Measurements from ENCODE around the gene HOXC6. TPM values are rescaled to one million over a fixed set of nuclear protein-coding genes. Genes with fewer than 3 reads are reported as not detected.

The HOXC6 gene
- total and polyA plus RNA-seq, 10 of the 15 experiments (the other 5 are each of a cell fraction or from before 2014, with no cell fraction given), result 0.02 to 0.55 (median 0.45) TPM; not detected in 4

DNA sequence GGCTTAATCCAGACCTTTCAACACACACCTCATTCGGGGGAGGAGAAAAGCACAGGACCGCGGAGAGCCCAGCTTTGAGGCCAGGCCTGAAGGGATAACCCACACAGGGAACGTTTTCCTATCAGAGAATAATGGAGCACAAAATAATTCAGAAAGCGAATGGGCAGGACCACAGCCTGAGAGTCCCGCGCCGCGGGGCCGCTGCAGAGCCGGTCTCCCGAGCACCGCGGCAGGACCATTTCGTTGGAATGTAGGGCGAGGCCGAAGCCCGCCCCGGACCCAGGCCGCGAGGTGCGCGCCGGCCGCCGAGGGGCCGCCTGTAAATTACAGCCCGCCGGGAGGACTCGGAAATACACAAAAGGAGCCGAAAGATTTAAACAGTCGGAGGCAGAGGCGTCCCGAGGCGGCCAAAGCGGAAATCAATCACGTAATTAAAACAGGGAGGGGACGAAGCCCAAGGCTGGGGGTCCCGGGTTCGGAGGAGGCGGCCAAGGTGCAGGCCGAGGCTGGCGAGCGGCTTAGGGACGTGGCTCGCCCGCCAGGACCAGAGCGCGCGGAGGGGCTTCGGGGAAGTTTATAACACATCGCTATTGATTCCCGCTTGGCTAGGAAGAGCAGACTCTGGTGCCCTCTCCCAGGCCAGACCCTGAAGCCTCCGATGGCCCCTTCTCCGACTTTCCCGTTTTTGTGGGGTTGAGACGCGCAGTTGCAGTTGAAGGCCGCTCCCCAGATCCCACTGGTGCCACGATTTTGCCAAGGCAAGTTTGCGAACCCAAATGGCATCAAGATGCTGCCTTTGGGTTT lies 19.1 kb downstream of the HOXC6 start:
- DNase-seq (ENCODE audit: low read depth, low spot score), result no peak
- POLR2A ChIA-PET, result no interaction called here
- no peak overlapping the region for H2AFZ ChIP-seq (ENCODE audit: control insufficient read depth, low read depth, low read length)
- 30% methylated on average over 61 of the region's 61 CpGs for WGBS (ENCODE audit: insufficient coverage, insufficient replicate concordance, low lambda C conversion rate, missing lambda C conversion rate)
- H3K27ac ChIP-seq (ENCODE audit: control insufficient read depth, insufficient read depth), result no peak overlapping the region
- CTCF ChIA-PET, result interaction anchor here (1.0 kb wide), 1 partner anchor 15 kb away, joined by 3 read pairs; no protein-coding TSS in a partner anchor
- H3K27me3 ChIP-seq (replicated peaks in 1 of 2; ENCODE audit: control insufficient read depth in 2 of 2, insufficient read depth in 2 of 2, low read length in 1 of 2), result peaks cover 4 to 6% of the 10 kb centered on the region in 2 experiments; a peak in 3 of 4 replicates
- no peak for FAIRE-seq
- H3K9me3 ChIP-seq (replicated peaks; ENCODE audit: control insufficient read depth, insufficient read depth, low read length), result no peaks in the 10 kb centered on the region
- no peak for ATAC-seq
- intact Hi-C loops (cut with micrococcal nuclease; ENCODE audit: unreplicated experiment) (no loop called here), in situ Hi-C loops (cut with MboI) (no loop called here)
- no peaks in the 10 kb centered on the region for H4K20me1 ChIP-seq (ENCODE audit: control insufficient read depth, insufficient read depth)
- no TSS peak for BruUV-seq (replicated peaks)
- peaks cover 17% of the 10 kb centered on the region for H3K4me1 ChIP-seq (ENCODE audit: control insufficient read depth, insufficient read depth, low read length)
- H3K4me2 ChIP-seq (ENCODE audit: control insufficient read depth, insufficient read depth), result no peak overlapping the region
- no peak overlapping the region for H3K9ac ChIP-seq (ENCODE audit: control insufficient read depth, insufficient read depth, low read length)
- RAD21 ChIA-PET (ENCODE audit: unreplicated experiment), result interaction anchor here (0.5 kb wide), 1 partner anchor 172 kb away, joined by 3 read pairs; no protein-coding TSS in a partner anchor
- H3K79me2 ChIP-seq (ENCODE audit: control insufficient read depth, insufficient read depth, low read length), result no peaks in the 10 kb centered on the region
- H3K4me3 ChIP-seq, result no peak overlapping the region
- SMC1A ChIA-PET (ENCODE audit: uncharacterized antibody, unreplicated experiment), result no interaction called here
- H3K36me3 ChIP-seq (ENCODE audit: control insufficient read depth in 2 of 2, insufficient read depth in 2 of 2, low read length in 1 of 2), result no peaks in the 10 kb centered on the region
- TF ChIP-seq ETV6 (conservative IDR thresholded peaks at IDR 0.05 in 1 of 2, IDR thresholded peaks at IDR 0.05 in 1 of 2; ENCODE audit: borderline replicate concordance in 1 of 2, low read depth in 1 of 2) (no peak), NR2C1 (IDR thresholded peaks at IDR 0.05) (no peak), DPF2 (IDR thresholded peaks at IDR 0.05) (no peak), RFX5 (IDR thresholded peaks at IDR 0.05; ENCODE audit: low read depth, low read length) (no peak), CBX5 (IDR thresholded peaks at IDR 0.05; ENCODE audit: low read depth) (no peak), SUPT20H (IDR thresholded peaks at IDR 0.05; ENCODE audit: borderline replicate concordance, control insufficient read depth, low read depth, low read length) (no peak), CHD4 (IDR thresholded peaks at IDR 0.05) (no peak), FOXK2 (IDR thresholded peaks at IDR 0.05) (no peak), HDAC6 (IDR thresholded peaks at IDR 0.05; ENCODE audit: unreplicated experiment) (no peak), ZNF592 (IDR thresholded peaks at IDR 0.05) (no peak), BRCA1 (IDR thresholded peaks at IDR 0.05; ENCODE audit: low read depth, low read length) (no peak), ASH2L (IDR thresholded peaks at IDR 0.05; ENCODE audit: borderline replicate concordance, low read depth) (no peak), ZBED1 (IDR thresholded peaks at IDR 0.05; ENCODE audit: borderline replicate concordance) (no peak)
- TF ChIP-seq, protein P1, sequence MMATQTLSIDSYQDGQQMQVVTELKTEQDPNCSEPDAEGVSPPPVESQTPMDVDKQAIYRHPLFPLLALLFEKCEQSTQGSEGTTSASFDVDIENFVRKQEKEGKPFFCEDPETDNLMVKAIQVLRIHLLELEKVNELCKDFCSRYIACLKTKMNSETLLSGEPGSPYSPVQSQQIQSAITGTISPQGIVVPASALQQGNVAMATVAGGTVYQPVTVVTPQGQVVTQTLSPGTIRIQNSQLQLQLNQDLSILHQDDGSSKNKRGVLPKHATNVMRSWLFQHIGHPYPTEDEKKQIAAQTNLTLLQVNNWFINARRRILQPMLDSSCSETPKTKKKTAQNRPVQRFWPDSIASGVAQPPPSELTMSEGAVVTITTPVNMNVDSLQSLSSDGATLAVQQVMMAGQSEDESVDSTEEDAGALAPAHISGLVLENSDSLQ (IDR thresholded peaks at IDR 0.05), result no peak
- TF ChIP-seq, protein P2, sequence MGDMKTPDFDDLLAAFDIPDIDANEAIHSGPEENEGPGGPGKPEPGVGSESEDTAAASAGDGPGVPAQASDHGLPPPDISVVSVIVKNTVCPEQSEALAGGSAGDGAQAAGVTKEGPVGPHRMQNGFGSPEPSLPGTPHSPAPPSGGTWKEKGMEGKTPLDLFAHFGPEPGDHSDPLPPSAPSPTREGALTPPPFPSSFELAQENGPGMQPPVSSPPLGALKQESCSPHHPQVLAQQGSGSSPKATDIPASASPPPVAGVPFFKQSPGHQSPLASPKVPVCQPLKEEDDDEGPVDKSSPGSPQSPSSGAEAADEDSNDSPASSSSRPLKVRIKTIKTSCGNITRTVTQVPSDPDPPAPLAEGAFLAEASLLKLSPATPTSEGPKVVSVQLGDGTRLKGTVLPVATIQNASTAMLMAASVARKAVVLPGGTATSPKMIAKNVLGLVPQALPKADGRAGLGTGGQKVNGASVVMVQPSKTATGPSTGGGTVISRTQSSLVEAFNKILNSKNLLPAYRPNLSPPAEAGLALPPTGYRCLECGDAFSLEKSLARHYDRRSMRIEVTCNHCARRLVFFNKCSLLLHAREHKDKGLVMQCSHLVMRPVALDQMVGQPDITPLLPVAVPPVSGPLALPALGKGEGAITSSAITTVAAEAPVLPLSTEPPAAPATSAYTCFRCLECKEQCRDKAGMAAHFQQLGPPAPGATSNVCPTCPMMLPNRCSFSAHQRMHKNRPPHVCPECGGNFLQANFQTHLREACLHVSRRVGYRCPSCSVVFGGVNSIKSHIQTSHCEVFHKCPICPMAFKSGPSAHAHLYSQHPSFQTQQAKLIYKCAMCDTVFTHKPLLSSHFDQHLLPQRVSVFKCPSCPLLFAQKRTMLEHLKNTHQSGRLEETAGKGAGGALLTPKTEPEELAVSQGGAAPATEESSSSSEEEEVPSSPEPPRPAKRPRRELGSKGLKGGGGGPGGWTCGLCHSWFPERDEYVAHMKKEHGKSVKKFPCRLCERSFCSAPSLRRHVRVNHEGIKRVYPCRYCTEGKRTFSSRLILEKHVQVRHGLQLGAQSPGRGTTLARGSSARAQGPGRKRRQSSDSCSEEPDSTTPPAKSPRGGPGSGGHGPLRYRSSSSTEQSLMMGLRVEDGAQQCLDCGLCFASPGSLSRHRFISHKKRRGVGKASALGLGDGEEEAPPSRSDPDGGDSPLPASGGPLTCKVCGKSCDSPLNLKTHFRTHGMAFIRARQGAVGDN (IDR thresholded peaks at IDR 0.05), result no peak

Data from GM12878 (cell line).